ENCODE results near the gene TTC28. TPM values are rescaled to one million over a fixed set of nuclear protein-coding genes. Genes with fewer than 3 reads are reported as not detected.

Gene TTC28
- total RNA-seq, 1 experiment from 2014 or later: not detected

GRCh38 chr22:27978317-27978716 is 701.3 kb downstream of the TTC28 start:
- no peak for TF ChIP-seq CTCF (IDR thresholded peaks at IDR 0.05; ENCODE audit: unreplicated experiment)
- intact Hi-C loops (cut with micrococcal nuclease): no loop called here
- no peaks in the 10 kb centered on the region for H3K27me3 Mint-ChIP-seq (ENCODE audit: insufficient read depth, unreplicated experiment)
- H3K36me3 Mint-ChIP-seq (ENCODE audit: insufficient read depth, unreplicated experiment): no peaks in the 10 kb centered on the region
- BruUV-seq (replicated peaks): no TSS peak
- POLR2A ChIA-PET: no interaction called here
- H3K4me3 Mint-ChIP-seq (ENCODE audit: unreplicated experiment): no peak overlapping the region
- H3K27ac Mint-ChIP-seq (ENCODE audit: low read depth, unreplicated experiment): no peak overlapping the region
- H3K9me3 Mint-ChIP-seq (ENCODE audit: unreplicated experiment): no peaks in the 10 kb centered on the region
- peaks cover 6% of the 10 kb centered on the region for H3K4me1 Mint-ChIP-seq (ENCODE audit: insufficient read depth, unreplicated experiment)
- CTCF ChIA-PET: interaction anchor here (0.6 kb wide), 1 partner anchor 255 kb away, joined by 3 read pairs; no protein-coding TSS in a partner anchor
- no peak for DNase-seq (ENCODE audit: unreplicated experiment)

- no peak overlapping the region for H3K27ac Mint-ChIP-seq (ENCODE audit: low read depth, unreplicated experiment)
- H3K27me3 Mint-ChIP-seq (ENCODE audit: insufficient read depth, unreplicated experiment): no peaks in the 10 kb centered on the region
- no TSS peak for BruUV-seq (replicated peaks)
- no peaks in the 10 kb centered on the region for H3K36me3 Mint-ChIP-seq (ENCODE audit: insufficient read depth, unreplicated experiment)
- no peak for DNase-seq (ENCODE audit: unreplicated experiment)
- H3K4me3 Mint-ChIP-seq (ENCODE audit: unreplicated experiment): no peak overlapping the region
- POLR2A ChIA-PET: no interaction called here
- H3K9me3 Mint-ChIP-seq (ENCODE audit: unreplicated experiment): no peaks in the 10 kb centered on the region
- H3K4me1 Mint-ChIP-seq (ENCODE audit: insufficient read depth, unreplicated experiment): peaks cover 6% of the 10 kb centered on the region
- CTCF ChIA-PET: no interaction called here
- TF ChIP-seq CTCF (IDR thresholded peaks at IDR 0.05; ENCODE audit: unreplicated experiment): no peak
- intact Hi-C loops (cut with micrococcal nuclease): no loop called here
These were observed 703.1 kb downstream of the TTC28 start for GRCh38 chr22:27976586-27976985.

GRCh38 chr22:27975381-27976013 is 704.1 kb downstream of the TTC28 start:
- BruUV-seq (replicated peaks): no TSS peak
- Mint-ChIP-seq H3K9me3 (ENCODE audit: unreplicated experiment) (no peaks in the 10 kb centered on the region), H3K4me3 (ENCODE audit: unreplicated experiment) (no peak overlapping the region), H3K27me3 (ENCODE audit: insufficient read depth, unreplicated experiment) (no peaks in the 10 kb centered on the region), H3K36me3 (ENCODE audit: insufficient read depth, unreplicated experiment) (no peaks in the 10 kb centered on the region), H3K4me1 (ENCODE audit: insufficient read depth, unreplicated experiment) (peaks cover 6% of the 10 kb centered on the region), H3K27ac (ENCODE audit: low read depth, unreplicated experiment) (no peak overlapping the region)
- CTCF ChIA-PET: no interaction called here
- TF ChIP-seq CTCF (IDR thresholded peaks at IDR 0.05; ENCODE audit: unreplicated experiment): no peak
- POLR2A ChIA-PET: no interaction called here
- peak; percentile 13 for DNase-seq (ENCODE audit: unreplicated experiment)
- intact Hi-C loops (cut with micrococcal nuclease): no loop called here

GRCh38 chr22:27973846-27974245 is 705.8 kb downstream of the TTC28 start:
- ChIA-PET CTCF (interaction anchor here (0.5 to 0.6 kb wide), 2 partner anchors 1083 to 1180 kb away, joined by 3 read pairs; no protein-coding TSS in a partner anchor), POLR2A (no interaction called here)
- H3K4me1 Mint-ChIP-seq (ENCODE audit: insufficient read depth, unreplicated experiment): peaks cover 6% of the 10 kb centered on the region
- intact Hi-C loops (cut with micrococcal nuclease): no loop called here
- H3K27ac Mint-ChIP-seq (ENCODE audit: low read depth, unreplicated experiment): no peak overlapping the region
- DNase-seq (ENCODE audit: unreplicated experiment): no peak
- H3K9me3 Mint-ChIP-seq (ENCODE audit: unreplicated experiment): no peaks in the 10 kb centered on the region
- no peaks in the 10 kb centered on the region for H3K27me3 Mint-ChIP-seq (ENCODE audit: insufficient read depth, unreplicated experiment)
- TF ChIP-seq CTCF (IDR thresholded peaks at IDR 0.05; ENCODE audit: unreplicated experiment): no peak
- no peaks in the 10 kb centered on the region for H3K36me3 Mint-ChIP-seq (ENCODE audit: insufficient read depth, unreplicated experiment)
- no peak overlapping the region for H3K4me3 Mint-ChIP-seq (ENCODE audit: unreplicated experiment)
- BruUV-seq (replicated peaks): no TSS peak
